Measurements from ENCODE around the gene P2RY2. TPM values are rescaled to one million over a fixed set of nuclear protein-coding genes. Genes with fewer than 3 reads are reported as not detected.
A peak's percentile ranks its signal among the peaks of the same experiment; 100 is the strongest.

The P2RY2 gene
- total and polyA plus RNA-seq, 9 donors, result 0.43 to 1.7 (median 1.0) TPM

DNA sequence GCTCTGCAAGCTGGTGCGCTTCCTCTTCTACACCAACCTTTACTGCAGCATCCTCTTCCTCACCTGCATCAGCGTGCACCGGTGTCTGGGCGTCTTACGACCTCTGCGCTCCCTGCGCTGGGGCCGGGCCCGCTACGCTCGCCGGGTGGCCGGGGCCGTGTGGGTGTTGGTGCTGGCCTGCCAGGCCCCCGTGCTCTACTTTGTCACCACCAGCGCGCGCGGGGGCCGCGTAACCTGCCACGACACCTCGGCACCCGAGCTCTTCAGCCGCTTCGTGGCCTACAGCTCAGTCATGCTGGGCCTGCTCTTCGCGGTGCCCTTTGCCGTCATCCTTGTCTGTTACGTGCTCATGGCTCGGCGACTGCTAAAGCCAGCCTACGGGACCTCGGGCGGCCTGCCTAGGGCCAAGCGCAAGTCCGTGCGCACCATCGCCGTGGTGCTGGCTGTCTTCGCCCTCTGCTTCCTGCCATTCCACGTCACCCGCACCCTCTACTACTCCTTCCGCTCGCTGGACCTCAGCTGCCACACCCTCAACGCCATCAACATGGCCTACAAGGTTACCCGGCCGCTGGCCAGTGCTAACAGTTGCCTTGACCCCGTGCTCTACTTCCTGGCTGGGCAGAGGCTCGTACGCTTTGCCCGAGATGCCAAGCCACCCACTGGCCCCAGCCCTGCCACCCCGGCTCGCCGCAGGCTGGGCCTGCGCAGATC, 16.5 kb downstream of the P2RY2 start:
- Histone ChIP-seq H3K4me1 (ENCODE audit: control insufficient read depth, insufficient read depth, low read length) (peaks cover 17% of the 10 kb centered on the region), H3K27ac (ENCODE audit: low read length) (no peak overlapping the region), H3K27me3 (ENCODE audit: control insufficient read depth, insufficient read depth, low read length) (no peaks in the 10 kb centered on the region), H3K4me3 (ENCODE audit: low read length) (no peak overlapping the region), H3K36me3 (ENCODE audit: control insufficient read depth, insufficient read depth, low read length) (no peaks in the 10 kb centered on the region), H3K9me3 (replicated peaks; ENCODE audit: control insufficient read depth, low read depth, low read length) (no peaks in the 10 kb centered on the region)
- WGBS (ENCODE audit: insufficient coverage), result 94% methylated on average over 56 of the region's 56 CpGs
- DNase-seq, result no peak

DNA sequence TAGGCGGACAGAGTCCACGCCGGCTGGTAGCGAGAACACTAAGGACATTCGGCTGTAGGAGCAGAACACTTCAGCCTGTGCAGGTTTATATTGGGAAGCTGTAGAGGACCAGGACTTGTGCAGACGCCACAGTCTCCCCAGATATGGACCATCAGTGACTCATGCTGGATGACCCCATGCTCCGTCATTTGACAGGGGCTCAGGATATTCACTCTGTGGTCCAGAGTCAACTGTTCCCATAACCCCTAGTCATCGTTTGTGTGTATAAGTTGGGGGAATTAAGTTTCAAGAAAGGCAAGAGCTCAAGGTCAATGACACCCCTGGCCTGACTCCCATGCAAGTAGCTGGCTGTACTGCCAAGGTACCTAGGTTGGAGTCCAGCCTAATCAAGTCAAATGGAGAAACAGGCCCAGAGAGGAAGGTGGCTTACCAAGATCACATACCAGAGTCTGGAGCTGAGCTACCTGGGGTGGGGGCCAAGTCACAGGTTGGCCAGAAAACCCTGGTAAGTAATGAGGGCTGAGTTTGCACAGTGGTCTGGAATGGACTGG, 17.2 kb downstream of the P2RY2 start:
- Histone ChIP-seq H3K9me3 (replicated peaks; ENCODE audit: control insufficient read depth, low read depth, low read length) (no peaks in the 10 kb centered on the region), H3K27ac (ENCODE audit: low read length) (no peak overlapping the region), H3K4me1 (ENCODE audit: control insufficient read depth, insufficient read depth, low read length) (peaks cover 15% of the 10 kb centered on the region), H3K4me3 (ENCODE audit: low read length) (no peak overlapping the region), H3K27me3 (ENCODE audit: control insufficient read depth, insufficient read depth, low read length) (no peaks in the 10 kb centered on the region), H3K36me3 (ENCODE audit: control insufficient read depth, insufficient read depth, low read length) (no peaks in the 10 kb centered on the region)
- DNase-seq, result no peak
- 92% methylated on average over 5 of the region's 8 CpGs for WGBS (ENCODE audit: insufficient coverage)

DNA sequence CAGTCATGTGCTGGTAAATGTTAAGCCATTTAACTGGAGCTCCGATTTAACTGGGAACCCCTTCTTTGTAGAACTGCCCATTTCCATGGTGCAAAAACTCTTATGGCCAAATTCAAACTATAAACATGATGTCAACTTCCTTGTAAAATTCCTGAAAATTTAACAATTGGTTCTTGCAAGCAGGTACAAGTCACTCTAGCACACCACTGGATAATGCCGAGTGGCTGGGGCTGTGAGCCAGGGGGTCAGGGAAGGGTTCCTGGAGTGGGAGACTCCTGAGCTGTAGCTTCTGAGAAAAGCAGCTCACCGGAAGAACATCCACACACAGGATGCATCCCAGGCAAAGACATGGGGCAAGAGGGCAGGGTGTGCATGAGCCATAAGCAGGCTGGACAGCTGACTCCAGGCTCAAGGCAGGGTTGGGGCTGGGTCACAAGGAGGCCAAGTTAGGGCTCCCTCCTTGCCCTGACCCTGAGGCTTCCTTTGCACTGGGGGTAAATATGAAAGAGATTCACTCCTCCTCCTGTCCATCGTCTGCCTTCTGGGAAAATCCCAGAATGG, 18.2 kb downstream of the P2RY2 start:
- no peak for DNase-seq

DNA sequence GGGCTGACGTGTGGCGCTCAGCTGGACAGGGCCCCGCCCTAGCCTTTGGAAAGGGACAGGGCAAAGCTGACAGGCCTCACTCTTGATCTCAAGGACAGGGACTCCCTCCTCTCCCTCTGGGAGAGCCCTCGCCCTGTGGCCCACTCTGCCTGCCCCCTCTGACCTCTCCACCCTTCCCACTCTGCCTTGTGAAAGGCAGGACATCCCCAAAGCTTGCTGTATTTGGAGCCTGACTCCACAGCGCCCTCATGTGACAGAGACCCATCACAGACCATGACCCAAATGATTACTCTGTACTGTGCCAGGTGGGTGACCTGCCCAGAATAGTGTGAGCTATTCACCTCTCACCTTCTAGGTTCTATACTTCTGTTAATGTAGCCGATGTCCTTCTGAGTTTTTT, 18.8 kb downstream of the P2RY2 start:
- 80% methylated on average over 4 of the region's 6 CpGs for WGBS (ENCODE audit: insufficient coverage)
- peaks cover 15% of the 10 kb centered on the region for H3K4me1 ChIP-seq (ENCODE audit: control insufficient read depth, insufficient read depth, low read length)
- no peak overlapping the region for H3K27ac ChIP-seq (ENCODE audit: low read length)
- no peak for DNase-seq
- no peaks in the 10 kb centered on the region for H3K27me3 ChIP-seq (ENCODE audit: control insufficient read depth, insufficient read depth, low read length)
- no peaks in the 10 kb centered on the region for H3K9me3 ChIP-seq (replicated peaks; ENCODE audit: control insufficient read depth, low read depth, low read length)
- H3K36me3 ChIP-seq (ENCODE audit: control insufficient read depth, insufficient read depth, low read length), result no peaks in the 10 kb centered on the region
- no peak overlapping the region for H3K4me3 ChIP-seq (ENCODE audit: low read length)

More for the DNA sequence above, 18.2 kb downstream of the P2RY2 start:
- Histone ChIP-seq H3K4me3 (ENCODE audit: low read length) (no peak overlapping the region), H3K36me3 (ENCODE audit: control insufficient read depth, insufficient read depth, low read length) (no peaks in the 10 kb centered on the region), H3K4me1 (ENCODE audit: control insufficient read depth, insufficient read depth, low read length) (peaks cover 15% of the 10 kb centered on the region), H3K27ac (ENCODE audit: low read length) (no peak overlapping the region), H3K9me3 (replicated peaks; ENCODE audit: control insufficient read depth, low read depth, low read length) (no peaks in the 10 kb centered on the region), H3K27me3 (ENCODE audit: control insufficient read depth, insufficient read depth, low read length) (no peaks in the 10 kb centered on the region)
- WGBS (ENCODE audit: insufficient coverage), result 100% methylated on average over 1 of the region's 4 CpGs

DNA sequence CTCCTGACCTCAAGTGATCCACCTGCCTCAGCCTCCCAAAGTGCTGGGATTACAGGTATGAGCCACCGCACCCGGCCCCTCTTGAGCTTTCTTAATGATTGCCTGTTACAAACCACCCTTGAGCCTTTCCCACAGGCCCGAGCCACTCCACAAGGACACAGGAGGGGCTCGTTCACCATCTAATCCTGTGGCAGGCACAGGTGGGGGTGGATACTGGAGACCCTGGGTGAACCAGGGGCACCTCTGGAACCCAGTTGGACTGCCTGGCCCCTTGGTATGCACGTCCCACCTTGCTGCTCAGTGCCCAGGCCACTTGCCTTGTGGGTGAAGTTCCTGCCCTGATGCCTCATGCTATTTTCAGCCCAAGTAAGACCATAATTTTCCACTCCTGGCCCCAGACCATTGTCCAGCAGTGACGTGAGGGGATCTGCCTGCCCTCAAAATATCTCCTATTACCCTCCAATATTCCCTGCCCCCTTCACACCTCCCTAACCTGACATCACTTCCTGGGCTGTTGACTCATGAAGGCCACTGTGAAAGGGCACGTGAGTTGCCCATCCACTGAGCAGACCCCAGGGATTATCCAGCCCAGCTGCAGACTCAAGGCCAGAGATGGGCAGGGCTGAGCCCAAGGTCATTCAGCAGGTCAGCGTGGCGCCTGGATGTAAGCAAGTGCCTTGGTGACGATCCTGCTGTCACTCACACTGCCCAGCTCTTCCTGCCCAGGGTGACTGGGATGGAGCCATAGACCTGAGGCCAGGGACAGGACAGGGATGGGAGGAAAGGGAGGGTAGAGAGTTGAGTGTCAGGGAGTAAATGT, 19.6 kb downstream of the P2RY2 start:
- H3K4me3 ChIP-seq (ENCODE audit: low read length), result no peak overlapping the region
- 54% methylated on average over 7 of the region's 10 CpGs for WGBS (ENCODE audit: insufficient coverage)
- H3K4me1 ChIP-seq (ENCODE audit: control insufficient read depth, insufficient read depth, low read length), result peaks cover 22% of the 10 kb centered on the region
- no peaks in the 10 kb centered on the region for H3K27me3 ChIP-seq (ENCODE audit: control insufficient read depth, insufficient read depth, low read length)
- H3K9me3 ChIP-seq (replicated peaks; ENCODE audit: control insufficient read depth, low read depth, low read length), result no peaks in the 10 kb centered on the region
- H3K27ac ChIP-seq (ENCODE audit: low read length), result peak overlapping the region; percentile 48
- H3K36me3 ChIP-seq (ENCODE audit: control insufficient read depth, insufficient read depth, low read length), result no peaks in the 10 kb centered on the region
- DNase-seq, result peak; percentile 29

DNA sequence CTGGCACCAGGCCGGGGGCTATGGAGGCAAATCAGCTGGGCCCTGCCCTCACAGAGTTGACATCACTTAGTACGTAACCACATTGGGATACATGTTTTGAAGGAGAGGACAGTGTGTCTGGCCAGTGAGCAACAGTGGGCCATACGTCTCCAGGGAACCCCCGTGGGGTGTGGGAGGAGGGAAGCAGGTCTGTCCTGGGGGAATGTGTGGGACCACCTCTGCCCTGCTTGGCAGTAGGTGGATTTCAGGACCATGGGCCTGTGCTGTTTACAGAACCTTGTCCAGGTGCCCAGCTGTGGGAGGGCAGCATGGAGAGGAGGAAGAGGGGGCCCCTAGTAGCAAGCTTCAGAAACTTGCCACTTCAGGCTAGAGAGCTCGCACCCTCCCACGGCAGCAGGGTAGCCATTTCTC, 21.0 kb downstream of the P2RY2 start:
- no peaks in the 10 kb centered on the region for H3K36me3 ChIP-seq (ENCODE audit: control insufficient read depth, insufficient read depth, low read length)
- H3K27me3 ChIP-seq (ENCODE audit: control insufficient read depth, insufficient read depth, low read length), result no peaks in the 10 kb centered on the region
- peaks cover 24% of the 10 kb centered on the region for H3K4me1 ChIP-seq (ENCODE audit: control insufficient read depth, insufficient read depth, low read length)
- H3K9me3 ChIP-seq (replicated peaks; ENCODE audit: control insufficient read depth, low read depth, low read length), result no peaks in the 10 kb centered on the region
- H3K4me3 ChIP-seq (ENCODE audit: low read length), result no peak overlapping the region
- 88% methylated on average over 5 of the region's 6 CpGs for WGBS (ENCODE audit: insufficient coverage)
- DNase-seq, result no peak
- no peak overlapping the region for H3K27ac ChIP-seq (ENCODE audit: low read length)

DNA sequence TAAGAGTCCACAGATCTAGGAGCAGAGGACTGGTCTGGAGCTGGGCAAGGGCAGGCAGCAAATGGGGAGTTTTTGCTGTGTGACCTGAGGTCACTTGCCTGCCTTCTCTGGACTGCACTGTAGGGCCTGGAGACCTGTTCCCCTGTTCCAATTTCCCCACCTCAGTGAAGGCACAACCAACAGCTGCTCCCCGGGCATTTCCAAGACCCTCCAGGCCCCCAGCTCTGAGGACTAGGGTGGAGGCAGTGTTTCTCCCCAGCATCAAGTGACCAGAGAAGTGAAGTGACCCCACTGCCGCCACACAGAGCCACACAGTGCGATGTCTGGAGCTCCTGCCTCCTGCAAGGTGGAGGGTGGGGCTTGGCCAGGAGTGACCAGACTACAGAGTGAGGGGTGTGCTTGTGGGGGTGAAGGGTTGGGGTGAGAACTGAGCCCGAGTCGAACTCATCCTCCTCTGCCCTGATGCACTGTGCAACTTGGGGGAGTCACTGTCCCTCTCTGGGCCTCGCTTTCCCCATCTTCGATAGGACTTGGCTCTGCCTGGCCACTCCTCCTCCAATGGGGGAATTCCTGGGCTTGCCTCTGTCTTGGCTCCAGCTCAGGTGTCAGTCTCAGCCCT, 21.6 kb downstream of the P2RY2 start:
- Histone ChIP-seq H3K27me3 (ENCODE audit: control insufficient read depth, insufficient read depth, low read length) (no peaks in the 10 kb centered on the region), H3K36me3 (ENCODE audit: control insufficient read depth, insufficient read depth, low read length) (no peaks in the 10 kb centered on the region), H3K4me1 (ENCODE audit: control insufficient read depth, insufficient read depth, low read length) (peaks cover 24% of the 10 kb centered on the region), H3K9me3 (replicated peaks; ENCODE audit: control insufficient read depth, low read depth, low read length) (no peaks in the 10 kb centered on the region), H3K4me3 (ENCODE audit: low read length) (no peak overlapping the region), H3K27ac (ENCODE audit: low read length) (no peak overlapping the region)
- whole genome bisulfite sequencing (ENCODE audit: insufficient coverage), result 56% methylated on average over 3 of the region's 7 CpGs
- DNase-seq, result no peak

DNA sequence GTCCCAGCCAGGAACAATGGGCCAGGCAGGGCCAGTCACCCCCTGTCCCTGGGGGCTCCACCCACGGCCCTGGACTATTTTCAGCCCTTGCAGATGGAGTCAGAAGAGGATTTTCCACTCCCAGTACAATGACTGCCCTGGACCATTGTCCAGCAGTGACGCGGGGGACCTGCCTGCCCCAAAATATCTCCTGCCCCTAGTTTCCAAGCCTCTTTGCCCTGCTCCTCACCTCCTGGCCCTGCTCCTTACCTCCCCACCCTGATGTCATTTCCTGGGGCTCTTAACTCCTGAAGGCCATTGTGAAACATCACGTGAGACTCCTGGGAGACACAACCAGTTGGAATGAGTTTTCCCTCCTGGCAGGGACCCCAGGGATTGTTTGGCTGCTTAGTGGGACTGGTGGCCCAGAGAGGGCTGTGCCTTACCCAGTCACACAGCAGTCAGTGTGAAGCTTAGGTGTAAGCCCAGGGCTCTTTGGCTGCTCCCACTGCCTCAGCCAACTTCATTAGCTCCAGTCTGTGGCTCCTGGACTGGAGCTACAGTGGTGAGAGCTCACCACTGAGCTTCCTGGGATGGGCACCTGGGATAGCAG, 22.2 kb downstream of the P2RY2 start:
- peak overlapping the region; percentile 47 for H3K27ac ChIP-seq (ENCODE audit: low read length)
- peak; percentile 37 for DNase-seq
- no peak overlapping the region for H3K4me3 ChIP-seq (ENCODE audit: low read length)
- H3K27me3 ChIP-seq (ENCODE audit: control insufficient read depth, insufficient read depth, low read length), result peaks cover 3% of the 10 kb centered on the region
- WGBS (ENCODE audit: insufficient coverage), result 37% methylated on average over 3 of the region's 4 CpGs
- H3K9me3 ChIP-seq (replicated peaks; ENCODE audit: control insufficient read depth, low read depth, low read length), result no peaks in the 10 kb centered on the region
- H3K36me3 ChIP-seq (ENCODE audit: control insufficient read depth, insufficient read depth, low read length), result no peaks in the 10 kb centered on the region
- peaks cover 24% of the 10 kb centered on the region for H3K4me1 ChIP-seq (ENCODE audit: control insufficient read depth, insufficient read depth, low read length)

DNA sequence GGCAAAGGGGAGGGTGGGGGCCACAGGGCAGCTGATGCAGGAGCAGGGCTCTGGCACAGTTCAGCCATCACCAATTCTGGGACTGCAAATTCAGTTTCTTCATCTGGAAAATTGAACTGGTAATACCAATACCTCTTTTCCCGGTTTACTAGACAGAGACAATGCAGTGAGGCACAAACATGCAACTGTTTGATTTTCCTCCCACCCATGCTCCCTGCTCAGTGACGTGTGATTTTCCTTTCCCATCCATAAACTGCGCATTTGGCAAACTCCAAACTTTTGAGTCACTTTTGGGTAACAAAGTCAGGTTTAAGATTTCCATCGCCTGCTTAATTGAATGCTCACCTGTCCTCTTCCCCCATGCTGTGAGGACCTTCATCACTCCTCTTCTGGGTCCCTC, 23.2 kb downstream of the P2RY2 start:
- 66% methylated on average over 3 of the region's 4 CpGs for WGBS (ENCODE audit: insufficient coverage)
- H3K36me3 ChIP-seq (ENCODE audit: control insufficient read depth, insufficient read depth, low read length), result no peaks in the 10 kb centered on the region
- no peak for DNase-seq
- H3K4me3 ChIP-seq (ENCODE audit: low read length), result no peak overlapping the region
- no peak overlapping the region for H3K27ac ChIP-seq (ENCODE audit: low read length)
- no peaks in the 10 kb centered on the region for H3K9me3 ChIP-seq (replicated peaks; ENCODE audit: control insufficient read depth, low read depth, low read length)
- H3K4me1 ChIP-seq (ENCODE audit: control insufficient read depth, insufficient read depth, low read length), result peaks cover 24% of the 10 kb centered on the region
- peaks cover 3% of the 10 kb centered on the region for H3K27me3 ChIP-seq (ENCODE audit: control insufficient read depth, insufficient read depth, low read length)

Measured in muscle of leg (tissue), 11 donors.